Fibroblast of lung (primary cell): ENCODE results near the gene NOX3. TPM values are rescaled to one million over a fixed set of nuclear protein-coding genes. Genes with fewer than 3 reads are reported as not detected.

Experiments used
- DNase-seq, 2 donors: peaks; one replicate each; pipeline versions ENCODE4 v3.0.0 to v3.0.0-alpha.2; 2010; ENCODE audit warnings: low read depth in 2 of 2
- H2AFZ ChIP-seq: 2 replicates; pipeline ENCODE4 v1.5.1; 2012; ENCODE audit warnings: low read length, control low read depth, inconsistent platforms
- H3K27ac ChIP-seq: 2 replicates; pipeline ENCODE4 v1.5.1; 2011; ENCODE audit warnings: low read length, control low read depth; ENCODE audit not compliant: insufficient read depth
- H3K27me3 ChIP-seq: 2 replicates; pipeline ENCODE4 v1.5.1; 2011; ENCODE audit warnings: mild to moderate bottlenecking, low read length; ENCODE audit not compliant: control insufficient read depth, insufficient read depth
- H3K36me3 ChIP-seq: 2 replicates; pipeline ENCODE4 v1.5.1; 2011; ENCODE audit warnings: low read length; ENCODE audit not compliant: control insufficient read depth, insufficient read depth
- H3K4me1 ChIP-seq: 2 replicates; pipeline ENCODE4 v1.5.1; 2011; ENCODE audit warnings: low read length; ENCODE audit not compliant: control insufficient read depth, insufficient read depth; ENCODE audit errors: extremely low read depth
- H3K4me2 ChIP-seq: 2 replicates; pipeline ENCODE4 v1.5.1; 2011; ENCODE audit warnings: low read length, control low read depth; ENCODE audit not compliant: insufficient read depth; ENCODE audit errors: extremely low read depth
- H3K4me3 ChIP-seq, 4 experiments: fragments of 200-600 bp in 1 of 4; sonication (generic) in 1 of 4; replicated peaks in 1 of 4; 2 replicates each; pipeline ENCODE4 v1.5.1; 2011 to 2016; ENCODE audit warnings: low read length in 4 of 4, low read depth in 3 of 4, mild to moderate bottlenecking in 3 of 4, control low read depth in 2 of 4, inconsistent platforms in 1 of 4, mixed read lengths in 1 of 4; ENCODE audit not compliant: insufficient read depth in 1 of 4; ENCODE audit errors: control extremely low read depth in 1 of 4
- H3K79me2 ChIP-seq: 2 replicates; pipeline ENCODE4 v1.5.1; 2012; ENCODE audit warnings: mild to moderate bottlenecking, low read length, inconsistent platforms; ENCODE audit not compliant: control insufficient read depth, insufficient read depth
- H3K9ac ChIP-seq: 2 replicates; pipeline ENCODE4 v1.5.1; 2011; ENCODE audit warnings: mild to moderate bottlenecking, low read length, control low read depth; ENCODE audit not compliant: insufficient read depth
- H3K9me3 ChIP-seq: 2 replicates; pipeline ENCODE4 v1.5.1; 2012; ENCODE audit warnings: low read depth, low read length; ENCODE audit not compliant: control insufficient read depth, insufficient read depth
- H4K20me1 ChIP-seq: 2 replicates; pipeline ENCODE4 v1.5.1; 2011; ENCODE audit warnings: low read length; ENCODE audit not compliant: control insufficient read depth, insufficient read depth; ENCODE audit errors: extremely low read depth
- EZH2 ChIP-seq: IDR thresholded peaks from 2 replicates; pipeline ENCODE4 v1.5.1; 2012; ENCODE audit warnings: low read length, control low read depth, mild to moderate bottlenecking; ENCODE audit errors: missing control alignments
- polyA plus RNA-seq, 2 donors: library from polyadenylated mRNA; depleted of rRNA in 1 of 2; stranded (reverse) in 1 of 2; unstranded in 1 of 2; fragments of >200 nt; gene quantifications; 2 replicates each; pipeline ENCODE4 v1.2.1, GENCODE V29; 2011 to 2012; ENCODE audit warnings: missing spikeins in 1 of 2
- total RNA-seq: library from RNA; depleted of rRNA; stranded (reverse); fragments of >200 nt; gene quantifications from 2 replicates; pipeline ENCODE4 v1.2.1, GENCODE V29; 2014
- TF ChIP-seq, protein P1 (sequence below), 2 donors: IDR thresholded peaks in 1 of 2; conservative IDR thresholded peaks in 1 of 2; 1 replicate in 1 of 2; 2 replicates in 1 of 2; pipeline ENCODE4 v1.5.1; 2011 to 2012; ENCODE audit warnings: low read length in 2 of 2, control low read depth in 1 of 2, inconsistent platforms in 1 of 2, low read depth in 1 of 2, mild to moderate bottlenecking in 1 of 2

The NOX3 gene
- total and polyA plus RNA-seq, 2 donors (not counting 1 experiment from before 2014, with no cell fraction given): not detected

DNA sequence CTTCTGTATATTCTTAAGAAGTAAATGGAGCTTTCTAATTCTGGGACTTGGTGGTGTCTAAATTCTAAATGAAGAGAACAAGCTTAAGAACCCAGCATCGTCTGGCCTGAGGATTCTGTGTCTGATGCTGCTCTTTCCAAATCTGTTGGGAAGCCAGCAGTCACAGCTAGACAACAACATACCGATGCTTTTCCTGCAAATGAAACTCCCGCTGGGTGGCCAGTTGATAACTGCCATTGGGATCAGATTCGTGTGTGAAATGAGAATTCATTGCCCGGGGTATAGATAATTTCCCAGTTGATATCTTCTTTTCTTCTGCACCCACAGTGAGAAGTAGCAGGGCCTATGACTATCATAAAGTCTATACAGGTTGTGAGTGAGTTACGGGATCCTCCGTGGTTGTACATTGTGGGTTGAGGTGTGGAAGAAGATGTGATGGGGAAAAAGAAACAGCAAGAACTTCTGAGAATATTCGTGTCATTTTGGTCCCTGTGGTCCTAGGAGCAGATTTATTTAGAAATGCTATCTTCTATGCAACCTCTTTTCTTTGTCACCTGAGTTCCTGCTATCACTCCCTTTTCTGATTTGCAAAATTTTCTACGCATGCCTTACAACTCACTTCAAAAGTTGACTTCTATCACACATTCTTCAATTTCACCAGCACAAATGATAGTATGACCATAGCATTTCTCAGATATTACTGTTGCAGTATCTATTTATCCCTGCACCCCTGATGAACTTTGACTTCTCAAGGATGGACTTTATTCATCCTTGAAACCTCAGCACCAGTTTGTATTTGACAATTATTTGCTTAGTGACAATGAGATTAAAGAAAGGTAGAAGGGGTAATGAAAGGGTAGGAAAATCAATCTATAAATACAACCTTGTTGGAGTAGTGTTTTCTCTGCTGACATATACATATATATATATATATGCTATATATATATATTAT, 10.4 kb downstream of the NOX3 start:
- no peaks in the 10 kb centered on the region for H3K4me1 ChIP-seq
- no peak for DNase-seq
- H2AFZ ChIP-seq: no peak overlapping the region
- H3K79me2 ChIP-seq: no peaks in the 10 kb centered on the region
- H3K27me3 ChIP-seq: no peaks in the 10 kb centered on the region
- no peak overlapping the region for H3K4me3 ChIP-seq
- H3K4me2 ChIP-seq: no peak overlapping the region
- H3K9ac ChIP-seq: no peak overlapping the region
- no peaks in the 10 kb centered on the region for H4K20me1 ChIP-seq
- no peaks in the 10 kb centered on the region for H3K9me3 ChIP-seq
- H3K36me3 ChIP-seq: no peaks in the 10 kb centered on the region
- TF ChIP-seq, protein P1, sequence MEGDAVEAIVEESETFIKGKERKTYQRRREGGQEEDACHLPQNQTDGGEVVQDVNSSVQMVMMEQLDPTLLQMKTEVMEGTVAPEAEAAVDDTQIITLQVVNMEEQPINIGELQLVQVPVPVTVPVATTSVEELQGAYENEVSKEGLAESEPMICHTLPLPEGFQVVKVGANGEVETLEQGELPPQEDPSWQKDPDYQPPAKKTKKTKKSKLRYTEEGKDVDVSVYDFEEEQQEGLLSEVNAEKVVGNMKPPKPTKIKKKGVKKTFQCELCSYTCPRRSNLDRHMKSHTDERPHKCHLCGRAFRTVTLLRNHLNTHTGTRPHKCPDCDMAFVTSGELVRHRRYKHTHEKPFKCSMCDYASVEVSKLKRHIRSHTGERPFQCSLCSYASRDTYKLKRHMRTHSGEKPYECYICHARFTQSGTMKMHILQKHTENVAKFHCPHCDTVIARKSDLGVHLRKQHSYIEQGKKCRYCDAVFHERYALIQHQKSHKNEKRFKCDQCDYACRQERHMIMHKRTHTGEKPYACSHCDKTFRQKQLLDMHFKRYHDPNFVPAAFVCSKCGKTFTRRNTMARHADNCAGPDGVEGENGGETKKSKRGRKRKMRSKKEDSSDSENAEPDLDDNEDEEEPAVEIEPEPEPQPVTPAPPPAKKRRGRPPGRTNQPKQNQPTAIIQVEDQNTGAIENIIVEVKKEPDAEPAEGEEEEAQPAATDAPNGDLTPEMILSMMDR (conservative IDR thresholded peaks at IDR 0.05 in 1 of 2, IDR thresholded peaks at IDR 0.05 in 1 of 2; ENCODE audit: low read depth in 1 of 2, low read length in 2 of 2): no peak
- TF ChIP-seq EZH2: no peak
- no peak overlapping the region for H3K27ac ChIP-seq

DNA sequence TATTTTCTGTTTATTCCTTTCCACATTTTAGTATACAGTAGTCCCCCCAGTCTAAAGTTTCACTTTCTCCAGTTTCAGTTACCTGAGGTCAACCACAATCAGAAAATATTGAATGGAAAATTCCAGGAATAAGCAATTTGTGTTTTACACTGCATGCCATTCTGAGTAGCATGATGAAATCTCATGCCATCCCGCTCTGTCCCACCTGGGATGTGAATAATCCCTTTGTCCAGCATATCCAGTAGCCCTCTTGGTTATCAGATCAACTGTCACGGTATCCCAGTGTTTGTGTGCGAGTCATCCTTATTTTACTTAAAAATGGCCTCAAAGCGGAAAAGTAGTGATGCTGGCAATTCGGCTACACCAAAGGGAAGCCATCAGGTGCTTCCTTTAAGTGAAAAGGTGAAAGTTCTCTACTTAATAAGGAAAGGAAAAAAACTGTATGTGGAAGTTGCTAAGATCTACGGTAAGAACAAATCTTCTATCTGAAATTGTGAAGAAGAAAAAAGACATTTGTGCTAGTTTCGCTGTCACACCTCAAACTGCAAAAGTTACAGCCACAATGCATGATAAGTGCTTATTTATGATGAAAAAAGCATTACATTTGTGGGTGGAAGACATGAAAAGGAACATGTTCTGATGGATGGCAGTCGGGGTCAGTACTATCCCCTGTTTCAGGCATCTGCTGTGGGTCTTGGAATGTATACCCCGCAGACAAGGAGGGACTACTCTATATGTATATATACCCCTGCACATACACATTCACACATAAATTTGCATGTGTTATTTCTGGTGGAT, 11.3 kb downstream of the NOX3 start:
- H3K79me2 ChIP-seq: no peaks in the 10 kb centered on the region
- no peak overlapping the region for H2AFZ ChIP-seq
- H3K36me3 ChIP-seq: no peaks in the 10 kb centered on the region
- peak; percentile 4 to 74 for DNase-seq
- TF ChIP-seq, protein P1 (conservative IDR thresholded peaks at IDR 0.05 in 1 of 2, IDR thresholded peaks at IDR 0.05 in 1 of 2; ENCODE audit: low read depth in 1 of 2, low read length in 2 of 2): no peak
- no peak for TF ChIP-seq EZH2
- no peaks in the 10 kb centered on the region for H3K9me3 ChIP-seq
- H3K9ac ChIP-seq: no peak overlapping the region
- H3K27me3 ChIP-seq: no peaks in the 10 kb centered on the region
- no peaks in the 10 kb centered on the region for H3K4me1 ChIP-seq
- no peak overlapping the region for H3K4me3 ChIP-seq
- no peaks in the 10 kb centered on the region for H4K20me1 ChIP-seq
- H3K4me2 ChIP-seq: no peak overlapping the region
- no peak overlapping the region for H3K27ac ChIP-seq

DNA sequence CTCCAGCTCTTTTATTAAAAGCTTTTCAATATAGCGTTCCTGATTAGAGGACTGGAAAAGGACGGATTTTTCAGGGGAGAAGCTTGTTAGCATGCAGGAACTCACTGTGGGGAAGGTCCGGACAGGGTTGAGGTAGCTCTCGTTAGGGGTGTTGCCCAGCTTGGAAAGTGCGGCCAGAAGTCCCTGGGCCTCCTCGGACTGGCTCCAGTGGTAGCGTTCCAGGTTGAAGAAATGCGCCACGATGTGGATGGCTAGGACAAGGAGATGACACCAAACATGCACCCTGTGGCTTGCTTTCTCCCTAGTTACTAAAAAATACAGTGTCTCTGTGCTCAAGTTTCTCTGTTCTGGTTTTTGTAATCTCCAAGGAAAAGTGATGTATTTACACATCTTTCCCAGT, 12.5 kb downstream of the NOX3 start:
- Histone ChIP-seq H3K4me1 (no peaks in the 10 kb centered on the region), H3K4me3 (no peak overlapping the region), H2AFZ (peak overlapping the region; percentile 4), H3K27ac (no peak overlapping the region), H4K20me1 (no peaks in the 10 kb centered on the region), H3K4me2 (no peak overlapping the region), H3K27me3 (no peaks in the 10 kb centered on the region), H3K9ac (no peak overlapping the region), H3K9me3 (no peaks in the 10 kb centered on the region), H3K79me2 (no peaks in the 10 kb centered on the region), H3K36me3 (no peaks in the 10 kb centered on the region)
- DNase-seq: no peak
- TF ChIP-seq, protein P1 (conservative IDR thresholded peaks at IDR 0.05 in 1 of 2, IDR thresholded peaks at IDR 0.05 in 1 of 2; ENCODE audit: low read depth in 1 of 2, low read length in 2 of 2): no peak
- TF ChIP-seq EZH2: no peak
